Fibroblast of the aortic adventitia (primary cell): ENCODE results near the gene SDC4. TPM values are rescaled to one million over a fixed set of nuclear protein-coding genes. Genes with fewer than 3 reads are reported as not detected.
A peak's percentile ranks its signal among the peaks of the same experiment; 100 is the strongest.

ENCODE experiments used
- DNase-seq: peaks from one replicate; pipeline ENCODE4 v3.0.0-alpha.2; 2010; ENCODE audit warnings: low read depth
- H3K4me3 ChIP-seq: 2 replicates; pipeline ENCODE4 v1.5.1; 2011; ENCODE audit warnings: low read depth, mild to moderate bottlenecking, control low read depth, low read length, moderate library complexity
- CTCF ChIP-seq: IDR thresholded peaks from 2 replicates; pipeline ENCODE4 v1.5.1; 2011; ENCODE audit warnings: mild to moderate bottlenecking, low read length, control low read depth, inconsistent platforms; ENCODE audit not compliant: insufficient read depth
- total RNA-seq: library from RNA; depleted of rRNA; stranded (reverse); fragments of >200 nt; gene quantifications from 2 replicates; pipeline ENCODE4 v1.2.3, GENCODE V29; 2012; ENCODE audit warnings: low replicate concordance

The SDC4 gene
- total RNA-seq, 1 donor = 91.1 TPM

- TF ChIP-seq CTCF = no peak
- no peak overlapping the region for H3K4me3 ChIP-seq
- no peak for DNase-seq
These were observed 18.0 kb upstream of the SDC4 start for GRCh38 chr20:45366192-45366591.

GRCh38 chr20:45365444-45365970, 17.3 kb upstream of the SDC4 start:
- H3K4me3 ChIP-seq = no peak overlapping the region
- no peak for DNase-seq
- no peak for TF ChIP-seq CTCF

- no peak for TF ChIP-seq CTCF
- DNase-seq = no peak
- peak overlapping the region; percentile 96 for H3K4me3 ChIP-seq
These were observed 15.6 kb upstream of the SDC4 start for GRCh38 chr20:45363611-45364492.

GRCh38 chr20:45362804-45363610, 14.8 kb upstream of the SDC4 start, which contains the start of gene SYS1:
SYS1 (plus strand) TSS chr20:45363156; CDS start chr20:45363532, 376 bp downstream.
- TF ChIP-seq CTCF = peak; percentile 86
- peak; percentile 99 for DNase-seq
- H3K4me3 ChIP-seq = peak within 1 kb of the TSS; percentile 96

- TF ChIP-seq CTCF = no peak
- no peak overlapping the region for H3K4me3 ChIP-seq
- DNase-seq = no peak
These were observed 13.6 kb upstream of the SDC4 start for GRCh38 chr20:45361793-45362192.

- H3K4me3 ChIP-seq = no peak overlapping the region
- DNase-seq = peak; percentile 67
- TF ChIP-seq CTCF = no peak
These were observed 11.4 kb upstream of the SDC4 start for GRCh38 chr20:45359406-45360148.
